ENCODE measurements around the gene HHIPL1. TPM values are rescaled to one million over a fixed set of nuclear protein-coding genes. Genes with fewer than 3 reads are reported as not detected.

Gene HHIPL1
- 1.8 and 2.6 TPM in 2 replicates for total RNA-seq

DNA sequence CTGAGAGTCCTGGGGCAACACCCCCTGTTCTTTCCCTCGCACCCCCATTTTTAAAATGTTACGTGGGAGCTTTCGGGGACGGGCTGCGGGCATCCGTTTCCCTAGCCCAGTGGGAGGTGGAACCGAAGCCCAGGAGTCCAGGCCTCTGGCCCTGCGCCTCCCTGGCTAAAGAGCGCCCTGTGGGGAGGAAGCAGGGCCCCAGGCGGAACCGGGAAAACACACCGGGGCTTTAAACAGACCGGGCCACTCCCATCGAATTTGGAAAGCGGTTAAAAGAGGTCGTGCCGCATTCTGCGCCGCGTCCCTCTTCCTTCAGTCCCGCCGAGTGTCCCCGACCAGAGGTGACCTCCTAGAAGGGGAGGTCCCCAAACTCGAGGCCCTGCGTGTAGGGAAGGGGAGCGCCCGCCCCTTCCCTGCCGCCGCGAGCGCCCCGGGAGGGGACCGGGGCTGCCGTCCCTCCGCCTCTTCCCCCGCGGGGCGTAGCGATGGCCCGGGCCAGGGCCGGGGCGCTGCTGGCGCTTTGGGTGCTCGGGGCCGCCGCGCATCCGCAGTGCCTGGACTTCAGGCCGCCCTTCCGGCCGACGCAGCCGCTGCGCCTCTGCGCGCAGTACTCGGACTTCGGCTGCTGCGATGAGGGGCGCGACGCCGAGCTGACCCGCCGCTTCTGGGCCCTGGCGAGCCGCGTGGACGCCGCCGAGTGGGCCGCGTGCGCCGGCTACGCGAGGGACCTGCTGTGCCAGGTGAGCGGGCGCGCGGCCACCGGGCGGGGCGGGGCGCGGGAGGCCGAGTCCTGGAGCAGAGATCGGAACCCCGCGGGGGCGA is at the start of gene HHIPL1:
HHIPL1 (plus strand) TSS at position 407 of the 822 bp plus-strand sequence; CDS start at position 486, 79 bp downstream.
- no peak for DNase-seq (ENCODE audit: low read depth)

DNA sequence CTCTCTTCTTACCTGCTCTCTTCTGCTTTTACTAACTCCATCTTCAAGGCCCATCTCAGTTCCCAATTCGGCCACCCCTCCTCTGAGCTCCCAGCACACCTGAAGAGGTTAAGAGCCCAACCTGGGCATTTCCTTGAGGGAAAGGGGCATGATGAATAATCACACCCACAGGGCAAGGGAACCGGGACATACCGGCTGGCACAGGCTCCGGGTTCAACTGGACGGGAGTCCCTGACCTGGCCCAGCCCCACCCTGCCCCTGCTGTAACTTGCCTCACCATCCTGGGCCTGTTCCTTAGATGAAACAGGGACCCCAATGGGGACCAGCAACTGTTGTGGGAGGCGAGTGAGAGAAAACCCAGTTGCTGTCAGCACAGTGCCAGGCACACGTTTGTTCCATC is 49.4 kb upstream of the HHIPL1 start:
- no peak for DNase-seq (ENCODE audit: low read depth)

DNA sequence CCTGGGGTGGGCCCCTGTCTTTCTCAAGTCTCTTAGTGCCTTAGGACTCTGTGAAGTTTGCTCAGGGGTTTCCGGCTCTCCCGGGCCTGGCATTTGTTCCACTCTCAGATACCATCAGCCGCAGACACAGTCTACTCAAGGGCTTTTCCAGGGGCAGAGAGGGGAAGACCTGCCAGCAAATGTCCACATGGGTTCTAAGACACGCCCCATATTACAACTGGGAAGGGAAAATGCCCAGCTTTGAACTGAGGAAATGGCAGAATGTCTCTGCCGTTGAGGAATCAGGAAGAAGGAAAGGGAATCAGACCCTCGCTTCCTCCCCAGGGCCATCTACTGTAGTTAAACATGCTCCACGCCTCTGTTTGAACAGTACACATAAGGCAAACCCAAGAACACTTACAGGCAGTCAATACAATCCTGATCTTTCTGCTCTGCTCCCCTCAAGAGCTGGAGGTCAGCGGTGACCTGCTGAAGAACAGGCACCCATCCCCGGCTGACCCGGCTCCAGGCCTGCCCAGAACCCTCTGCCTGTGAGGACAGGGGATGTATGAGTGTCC is 48.8 kb upstream of the HHIPL1 start:
- no peak for DNase-seq (ENCODE audit: low read depth)

DNA sequence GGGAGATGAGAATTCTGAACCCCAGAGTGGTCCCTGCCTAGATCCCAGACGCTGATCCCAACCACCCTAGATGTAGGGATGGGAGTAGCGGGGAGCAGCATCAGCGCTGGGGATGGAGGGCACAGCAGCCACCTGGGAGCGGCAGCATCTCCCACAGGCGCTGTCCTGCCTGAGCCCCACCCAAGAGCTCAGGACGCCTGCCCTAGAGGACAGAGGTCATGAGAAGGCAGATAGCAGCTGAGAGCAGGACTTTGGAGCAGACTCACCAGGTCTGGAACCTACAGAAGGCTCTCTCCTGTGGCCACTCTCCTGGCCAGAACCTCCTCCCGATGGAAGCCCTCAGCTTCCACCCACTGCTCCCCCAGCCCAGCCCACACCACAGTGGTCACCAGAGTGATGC is 48.2 kb upstream of the HHIPL1 start:
- no peak for DNase-seq (ENCODE audit: low read depth)

DNA sequence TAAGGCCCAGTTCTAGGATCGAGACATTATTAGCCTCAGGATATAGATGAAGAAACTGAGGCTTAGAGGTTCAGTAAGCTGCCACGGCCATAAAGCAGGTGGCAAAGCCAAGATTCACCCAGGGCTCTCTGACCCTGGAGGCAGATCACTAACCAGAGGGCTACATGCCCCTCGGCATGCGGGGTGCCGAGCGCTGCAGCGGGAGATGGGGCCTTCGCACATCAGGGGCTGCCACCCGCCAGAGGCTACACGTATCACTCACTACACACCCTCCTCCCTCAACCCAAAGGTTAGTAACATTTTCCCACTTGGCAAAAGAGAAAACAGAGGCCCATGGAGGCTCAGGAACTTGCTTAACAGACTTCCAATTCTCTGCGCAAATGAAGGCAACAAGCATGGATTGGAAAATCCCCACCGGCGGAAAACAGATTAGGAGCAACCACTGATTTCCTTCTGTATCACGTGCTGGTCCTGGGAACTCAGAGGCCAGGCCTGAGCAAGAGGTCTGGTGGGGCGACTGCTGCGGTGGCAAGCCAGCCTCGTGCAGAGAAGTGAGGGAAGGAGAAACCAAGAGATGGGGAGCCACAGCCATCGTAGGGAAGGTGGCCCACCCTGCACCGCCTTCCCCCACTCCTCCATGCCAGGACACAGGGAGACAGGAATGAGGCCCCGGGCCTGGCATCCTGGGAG is 46.9 kb upstream of the HHIPL1 start:
- DNase-seq (ENCODE audit: low read depth), result no peak

DNA sequence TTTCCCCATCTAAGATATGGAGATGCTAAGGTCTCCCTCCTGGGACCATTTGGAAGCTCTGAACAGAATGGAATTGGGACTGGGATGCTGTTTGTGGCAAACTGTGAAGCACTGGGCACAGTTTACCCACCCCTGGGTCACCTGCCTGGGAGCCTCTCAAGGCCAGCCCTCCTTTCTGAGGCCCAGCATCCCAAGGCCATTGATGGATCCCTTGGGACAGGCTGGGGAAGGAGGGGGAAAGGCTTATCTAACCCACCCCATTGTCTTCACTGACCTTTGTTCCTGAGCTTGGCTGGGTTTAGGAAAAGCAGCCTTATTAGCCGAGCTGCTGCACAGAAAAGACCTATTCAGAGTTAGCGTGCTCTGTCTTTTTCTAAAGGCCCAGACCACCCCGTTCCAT is 46.2 kb upstream of the HHIPL1 start:
- no peak for DNase-seq (ENCODE audit: low read depth)

DNA sequence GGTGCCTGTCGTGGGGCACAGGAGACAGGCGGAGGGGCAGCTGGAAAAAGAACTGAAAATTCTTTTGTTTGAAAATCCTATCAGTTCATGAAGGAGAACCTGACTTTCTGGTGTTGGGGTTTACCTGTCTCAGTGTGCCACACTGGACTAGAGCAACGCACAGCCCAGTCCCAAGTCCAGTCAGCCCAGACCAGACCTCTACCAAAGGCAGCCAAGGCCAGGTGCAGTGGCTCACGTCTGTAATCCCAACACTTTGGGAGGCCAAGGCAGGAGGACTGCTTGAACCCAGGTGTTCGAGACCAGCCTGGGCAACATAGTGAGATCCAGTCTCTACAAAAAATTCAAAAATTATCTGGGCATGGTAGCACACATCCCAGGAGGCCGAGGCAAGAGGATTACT is 45.5 kb upstream of the HHIPL1 start:
- DNase-seq (ENCODE audit: low read depth), result no peak

DNA sequence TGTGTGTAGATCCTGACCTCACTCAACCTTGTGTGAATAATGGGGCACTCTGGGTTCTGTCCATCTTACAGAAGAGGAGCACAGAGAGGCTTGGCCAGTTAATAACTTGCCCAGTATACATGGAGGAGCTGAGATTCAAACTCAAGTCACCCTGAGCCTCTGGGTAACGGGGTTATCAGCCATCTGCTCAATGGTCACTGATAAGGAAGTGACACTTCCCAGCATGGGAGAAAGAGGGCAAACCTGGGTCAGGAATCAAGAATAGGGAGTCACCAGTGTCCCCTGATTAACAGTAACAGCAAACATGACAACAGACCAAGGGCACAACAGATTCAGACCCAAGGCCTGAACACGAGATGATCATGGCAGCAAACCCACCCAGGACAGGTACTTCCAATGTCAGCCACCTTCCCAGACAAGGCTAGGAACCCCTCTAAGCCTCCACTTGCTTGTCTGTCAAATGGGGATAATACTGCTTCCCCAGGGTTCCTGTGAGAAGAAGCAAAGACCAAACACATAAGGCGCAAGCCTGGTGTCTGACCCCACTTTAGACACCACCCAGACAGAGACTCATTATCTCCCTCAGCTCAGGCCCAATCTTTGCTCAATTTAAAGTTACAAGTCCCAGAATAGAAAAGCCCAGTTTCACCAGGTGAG is 44.6 kb upstream of the HHIPL1 start:
- DNase-seq (ENCODE audit: low read depth), result no peak

DNA sequence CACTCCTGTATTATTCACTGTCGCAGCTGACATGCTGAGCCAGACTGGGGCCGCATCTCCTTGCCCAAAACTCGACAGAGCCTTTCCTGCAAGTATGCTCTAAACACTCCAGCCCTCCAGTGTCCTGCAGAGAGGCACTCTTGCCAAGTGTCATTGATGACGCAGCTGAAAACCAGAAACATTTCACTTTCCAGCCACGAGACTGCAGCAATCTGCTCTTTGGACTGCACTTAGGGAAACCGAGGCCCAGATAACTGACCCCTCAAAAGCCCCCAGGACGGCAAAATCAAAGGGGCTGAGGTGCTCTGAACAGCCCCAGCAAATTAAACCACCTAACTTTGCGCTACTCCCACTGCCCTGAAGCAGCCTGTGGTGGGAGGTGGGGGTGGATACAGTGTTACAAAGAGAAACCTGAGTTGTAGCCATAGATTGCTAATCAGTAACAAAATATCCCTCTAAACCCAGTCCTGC is 43.5 kb upstream of the HHIPL1 start:
- DNase-seq (ENCODE audit: low read depth), result peak; percentile 53

DNA sequence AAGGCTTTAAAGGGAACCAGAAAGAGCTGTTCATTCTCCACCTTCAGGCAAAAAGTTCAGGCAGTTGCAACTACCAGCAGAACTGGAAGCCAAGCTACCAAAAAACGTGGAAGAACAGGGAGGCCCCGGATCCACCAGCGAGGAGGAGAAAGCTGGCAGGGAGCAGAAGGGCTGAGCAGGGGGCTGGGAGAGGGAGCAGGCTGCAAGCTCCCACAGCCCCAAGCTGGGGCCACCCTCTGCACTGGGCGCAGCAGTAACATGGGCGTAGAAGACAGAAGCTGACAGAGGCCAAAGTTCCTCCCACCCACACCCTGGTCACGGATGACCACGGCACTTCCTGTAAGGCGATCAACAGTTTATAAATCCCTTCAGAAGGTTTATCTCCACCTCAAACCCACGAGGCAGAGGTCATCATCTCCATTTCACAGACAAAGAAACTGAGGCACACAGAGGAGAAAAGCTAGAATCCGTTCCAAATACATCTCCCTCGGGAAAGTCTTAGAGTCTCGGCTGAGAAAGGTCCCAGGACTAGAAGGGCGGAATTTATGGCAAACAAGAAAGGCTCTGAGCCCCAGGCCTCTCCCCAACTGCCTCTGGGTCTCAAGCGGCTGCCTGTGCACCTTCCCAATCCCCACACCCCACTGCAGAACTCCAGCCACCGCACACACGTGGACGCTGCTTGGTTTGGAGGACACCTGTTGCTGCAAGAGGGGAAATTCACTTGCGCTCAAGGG is 42.7 kb upstream of the HHIPL1 start:
- peak; percentile 33 for DNase-seq (ENCODE audit: low read depth)

DNA sequence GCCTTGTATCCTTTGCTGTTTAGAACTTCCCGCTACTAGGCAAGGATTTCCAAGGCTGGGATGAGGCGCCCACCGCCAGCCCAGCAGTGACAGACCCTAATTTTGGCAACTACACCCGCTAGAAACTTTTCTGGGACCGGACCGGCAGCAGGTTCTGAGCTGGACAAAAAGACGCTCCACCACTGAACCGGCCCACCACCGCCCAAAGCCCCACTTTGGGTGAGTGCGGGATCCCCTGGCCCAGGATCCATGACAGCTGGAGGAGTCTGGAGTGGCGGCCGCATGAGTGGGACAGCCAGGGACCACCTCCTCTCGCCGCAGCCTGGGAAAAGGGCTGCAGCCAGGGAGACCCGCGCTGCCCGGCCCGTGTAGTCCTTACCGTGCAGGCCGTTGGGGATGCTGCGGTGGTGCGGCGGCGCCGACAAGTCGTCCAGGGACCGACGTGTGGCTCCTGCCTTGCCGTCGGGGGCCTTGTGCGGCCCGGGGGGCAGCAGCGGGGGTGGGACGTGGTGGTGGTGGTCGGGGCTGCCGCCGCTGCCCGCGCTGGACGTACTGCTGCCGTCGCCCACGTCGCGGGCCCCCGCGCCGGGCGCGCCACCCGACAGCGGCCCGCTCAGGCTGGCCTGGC is 42.0 kb upstream of the HHIPL1 start:
- no peak for DNase-seq (ENCODE audit: low read depth)

DNA sequence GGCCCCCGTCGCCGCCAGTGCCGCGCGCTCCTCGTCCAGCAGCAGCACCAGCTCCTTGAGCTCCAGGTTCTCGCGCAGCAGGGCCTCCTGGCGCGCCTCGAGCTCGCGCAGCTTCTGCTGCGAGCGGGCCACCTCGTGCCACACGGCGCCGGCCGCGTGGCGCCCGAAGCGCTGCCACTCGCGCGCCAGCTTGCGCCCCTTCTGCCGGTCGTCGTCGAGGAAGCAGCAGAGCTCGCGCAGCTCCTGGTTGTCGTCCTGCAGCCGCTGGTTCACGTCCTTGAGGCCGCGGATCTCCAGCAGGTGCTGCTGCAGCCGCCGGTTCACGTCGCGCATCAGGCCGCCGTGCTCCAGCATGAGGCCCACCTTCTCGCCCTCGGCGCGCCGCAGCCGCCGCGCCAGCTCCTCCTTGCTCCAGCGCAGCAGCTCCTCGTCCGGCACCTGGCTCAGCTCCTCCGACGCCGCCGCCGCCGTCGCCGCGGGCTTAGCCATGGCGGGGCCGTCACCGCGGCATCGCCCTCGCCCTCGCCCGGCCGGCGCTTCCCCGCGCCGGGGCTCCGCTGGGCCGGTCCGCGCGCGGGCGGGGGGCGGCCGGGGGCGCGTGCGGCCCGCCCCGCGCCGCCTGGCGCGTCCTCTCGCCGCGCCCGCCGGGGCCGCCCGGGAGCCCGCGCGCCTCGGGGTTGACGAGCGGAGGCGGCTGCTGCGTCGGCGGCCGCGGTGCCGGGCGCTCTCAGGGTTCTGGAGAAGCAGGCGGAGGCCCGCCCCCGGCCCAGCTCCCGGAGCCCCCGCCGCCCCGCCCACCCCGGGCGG is 41.3 kb upstream of the HHIPL1 start, which contains the start of gene CCDC85C:
CCDC85C (minus strand) TSS at position 737 of the 807 bp plus-strand sequence; CDS start at position 489, 248 bp downstream.
- no peak for DNase-seq (ENCODE audit: low read depth)

DNA sequence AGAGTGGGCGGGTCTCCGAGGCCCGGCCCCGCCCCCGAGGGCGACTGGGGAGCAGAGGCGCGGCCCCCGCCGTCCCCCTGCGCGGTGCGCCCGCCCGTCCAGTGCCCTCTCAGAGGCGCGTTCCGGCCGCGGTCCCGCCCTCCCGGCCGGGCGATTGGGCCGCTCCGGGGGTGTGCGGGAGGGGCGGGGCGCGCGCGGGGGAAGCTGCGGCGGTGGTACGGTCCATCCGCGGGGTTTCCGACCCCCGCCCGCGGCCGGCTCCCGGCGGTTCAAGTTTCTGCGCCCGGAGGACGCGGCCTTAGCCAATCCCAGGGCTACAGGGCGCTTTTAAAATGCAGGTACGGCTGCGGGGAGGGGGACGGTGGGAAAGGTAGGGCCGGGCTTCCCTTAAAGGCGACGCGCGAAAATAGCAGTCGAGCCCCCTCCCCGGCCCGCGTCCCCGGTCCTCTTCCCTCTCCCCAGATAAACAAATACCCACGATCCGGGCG is 40.6 kb upstream of the HHIPL1 start:
- DNase-seq (ENCODE audit: low read depth), result peak; percentile 70

DNA sequence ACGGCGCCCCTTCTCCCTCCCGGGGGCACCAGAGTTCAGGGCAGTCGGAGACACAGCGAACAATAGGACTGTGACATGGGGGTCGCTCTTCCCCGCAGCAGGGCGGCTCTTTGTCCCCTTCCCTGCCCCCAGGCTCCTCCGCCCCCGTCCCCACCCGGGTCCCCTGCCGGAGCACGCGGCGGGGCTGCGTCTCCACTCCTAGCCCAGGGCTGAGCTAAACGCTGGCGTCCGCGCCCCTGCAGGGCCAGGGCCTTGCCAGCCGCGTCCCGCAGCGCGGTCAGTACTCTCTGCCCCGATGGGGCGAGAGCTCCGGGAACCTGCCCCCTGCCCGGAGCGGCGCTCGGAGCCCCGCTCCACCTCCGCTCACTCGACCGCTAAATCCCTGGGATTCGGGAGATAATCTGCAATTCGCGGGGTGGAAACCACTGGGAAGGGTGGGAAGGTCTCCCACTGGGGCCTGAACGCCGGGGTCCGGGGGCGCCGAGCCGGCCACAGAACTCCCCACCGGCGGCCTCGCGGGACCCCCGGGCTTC is 40.1 kb upstream of the HHIPL1 start:
- DNase-seq (ENCODE audit: low read depth), result no peak

DNA sequence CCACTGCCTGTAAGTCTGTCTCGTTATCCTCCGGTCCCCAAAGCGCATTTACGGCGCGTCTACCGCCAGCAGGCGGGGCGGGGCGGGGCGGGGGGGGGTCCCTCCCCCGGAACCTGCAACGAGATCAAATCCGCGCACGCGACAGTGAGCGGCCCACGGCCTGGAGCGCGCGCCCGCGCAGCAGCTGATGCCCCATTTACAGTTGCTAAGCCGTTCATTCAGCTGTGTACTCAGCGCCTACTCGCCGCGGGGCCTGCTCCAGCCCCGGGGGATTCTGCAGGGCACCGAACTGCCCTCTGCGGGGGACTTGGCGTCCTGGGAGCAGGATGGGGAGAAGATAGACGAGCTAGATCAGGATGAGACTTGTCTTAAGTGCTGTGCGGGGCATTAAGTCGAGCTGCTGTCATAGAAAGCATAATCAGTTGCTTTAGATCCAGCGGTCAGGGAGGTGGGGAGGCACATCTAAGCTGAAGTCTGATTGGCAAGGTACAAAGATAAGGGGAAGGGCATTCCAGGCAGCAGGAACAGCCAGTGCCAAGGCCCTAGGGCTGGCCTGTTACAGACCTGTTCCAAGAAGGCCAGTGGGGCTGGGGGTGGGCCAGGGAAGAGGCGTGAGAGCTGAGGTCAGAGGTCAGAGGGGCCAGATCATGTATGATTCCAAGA is 39.5 kb upstream of the HHIPL1 start:
- no peak for DNase-seq (ENCODE audit: low read depth)

DNA sequence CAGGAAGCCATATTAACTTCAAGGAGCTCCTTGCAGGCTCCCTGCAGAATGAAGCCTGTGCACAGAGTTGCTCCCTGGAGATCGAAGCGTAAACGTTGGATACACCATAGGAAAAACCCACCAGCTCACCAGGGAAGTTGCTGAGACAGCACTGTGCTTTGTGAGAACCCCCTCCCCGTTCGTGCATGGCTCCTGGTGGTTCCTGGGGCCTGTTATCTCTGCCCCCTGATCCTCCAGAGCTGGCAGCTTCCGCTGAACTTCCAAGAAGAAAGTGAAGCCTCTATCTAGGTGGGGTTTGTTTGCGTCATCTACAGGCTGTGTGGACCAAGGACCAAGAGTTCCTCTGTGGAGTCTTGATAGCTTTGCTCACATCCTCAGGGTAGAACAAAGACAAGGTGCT is 38.6 kb upstream of the HHIPL1 start:
- DNase-seq (ENCODE audit: low read depth), result no peak

DNA sequence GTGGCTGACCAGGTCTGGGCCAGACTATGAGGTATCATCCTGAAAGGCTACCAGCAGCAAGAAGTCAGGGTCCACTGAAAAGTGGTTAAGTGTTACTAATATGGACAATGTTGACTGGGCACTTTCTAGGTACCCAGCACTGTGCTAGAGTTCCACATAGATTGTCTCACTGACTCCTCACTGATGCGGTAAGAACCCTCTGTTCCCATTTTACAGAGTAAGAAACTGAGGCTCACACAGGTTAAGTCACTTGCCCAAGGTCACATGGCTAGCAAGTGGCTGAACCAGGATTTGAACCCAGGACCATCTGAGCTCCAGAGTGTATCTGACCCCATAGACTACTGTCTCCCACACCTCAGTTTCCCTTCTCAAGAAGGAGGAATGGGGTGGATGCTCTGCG is 36.3 kb upstream of the HHIPL1 start:
- DNase-seq (ENCODE audit: low read depth), result no peak

DNA sequence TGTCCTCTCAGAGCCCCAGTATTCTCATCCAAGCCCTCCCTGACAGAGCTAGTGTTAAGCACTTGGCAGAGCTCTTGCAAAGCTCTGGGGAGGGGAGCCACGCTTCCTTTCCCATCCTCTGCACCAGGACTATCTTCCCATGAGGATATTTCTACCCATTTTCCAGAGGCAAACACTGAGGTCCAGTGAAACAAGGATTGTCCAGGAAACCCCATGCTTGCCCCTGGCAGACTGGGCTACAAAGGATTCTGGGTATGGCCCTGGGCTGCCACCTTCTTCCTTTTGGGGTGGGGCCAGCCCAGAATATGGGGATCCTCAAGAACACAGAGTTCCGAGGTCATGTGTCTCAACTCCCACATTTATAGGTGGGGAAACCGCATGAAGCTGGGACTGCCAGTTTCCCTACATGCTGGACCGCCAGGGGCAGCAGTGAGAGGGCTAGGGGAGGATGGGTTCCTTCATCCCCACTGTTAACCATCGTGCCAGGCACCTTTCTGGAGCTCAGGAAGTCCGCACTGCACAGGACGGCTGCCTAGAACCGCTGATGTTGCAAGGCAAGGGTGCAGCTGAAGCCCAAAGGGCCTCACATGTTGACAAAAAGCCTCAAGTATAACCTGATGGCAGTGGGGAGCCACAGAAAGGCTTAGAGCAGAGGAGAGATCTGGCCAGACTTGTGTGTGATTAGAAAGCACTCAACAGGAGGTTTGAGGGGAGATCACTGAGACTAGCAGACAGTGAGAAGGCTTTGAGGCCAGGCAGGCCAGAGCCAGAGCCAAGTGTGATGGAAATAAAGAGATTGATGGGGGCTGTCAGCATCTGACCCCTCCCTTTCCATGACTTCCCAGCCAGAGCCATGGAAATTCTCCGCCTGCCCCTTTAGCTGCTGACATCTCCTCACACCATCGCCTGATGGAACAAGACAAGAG is 35.4 kb upstream of the HHIPL1 start:
- DNase-seq (ENCODE audit: low read depth), result no peak

All from renal cortical epithelial cell (primary cell).